Smooth muscle cell of the umbilical artery (primary cell): ENCODE data around the gene NSUN5. TPM values are rescaled to one million over a fixed set of nuclear protein-coding genes. Genes with fewer than 3 reads are reported as not detected.

Experiments
- total RNA-seq: library from RNA; depleted of rRNA; stranded (reverse); fragments of >200 nt; gene quantifications from 2 replicates; pipeline ENCODE4 v1.2.3, GENCODE V29; 2014

NSUN5 gene
- total RNA-seq = 14.8 and 16.1 TPM in 2 replicates

GRCh38 chr7:73308665-73309214 lies at the start of gene NSUN5:
NSUN5 (minus strand) TSS chr7:73308826; CDS start chr7:73308790, 36 bp downstream.

GRCh38 chr7:73327922-73328321 lies 19.3 kb upstream of the NSUN5 start, which contains the start of the genes FKBP6 and TRIM50:
FKBP6 (plus strand) TSS chr7:73328161; CDS start chr7:73328429, 268 bp downstream.
TRIM50 (minus strand) TSS chr7:73328082; CDS start chr7:73324787, 3,295 bp downstream.

Other genes starting within 250 kb of the NSUN5 start
- gene SPDYE9, start 222.8 kb downstream of the NSUN5 start, total RNA-seq = not detected in 2 replicates
- not detected in 2 replicates for gene TRIM50, start 19.3 kb upstream of the NSUN5 start, total RNA-seq
- not detected in 2 replicates for gene FKBP6, start 19.3 kb upstream of the NSUN5 start, total RNA-seq
- gene FZD9, start 125.0 kb upstream of the NSUN5 start, total RNA-seq = 0.89 and 0.92 TPM in 2 replicates
- gene BAZ1B, start 213.5 kb upstream of the NSUN5 start, total RNA-seq = 48.7 and 66.7 TPM in 2 replicates
- 14.8 and 18.6 TPM in 2 replicates for gene BCL7B, start 248.9 kb upstream of the NSUN5 start, total RNA-seq